ES-I3 (cell line): ENCODE results near the gene CRISP2.
"Not testable (repeated sequence)": the region's sequence is repeated elsewhere in the genome, so short reads cannot be mapped to it uniquely, and the experiment has no call there.

ENCODE experiments used
- H3K36me3 ChIP-seq: 2 replicates; pipeline ENCODE4 v1.6.1; 2013; ENCODE audit warnings: mild to moderate bottlenecking, low read length, control low read depth, moderate library complexity; ENCODE audit not compliant: insufficient read depth
- H3K4me1 ChIP-seq: 2 replicates; pipeline ENCODE4 v1.6.1; 2013; ENCODE audit warnings: mild to moderate bottlenecking, control low read depth, low read length; ENCODE audit not compliant: insufficient read depth
- H3K9ac ChIP-seq: 2 replicates; pipeline ENCODE4 v1.6.1; 2013; ENCODE audit warnings: low read depth, mild to moderate bottlenecking, low read length, moderate library complexity
- H3K9me3 ChIP-seq: 2 replicates; pipeline ENCODE4 v1.6.1; 2013; ENCODE audit warnings: mild to moderate bottlenecking, low read length, moderate library complexity; ENCODE audit not compliant: control insufficient read depth, insufficient read depth

Gene CRISP2

GRCh38 chr6:49713346-49713745 lies at the start of gene CRISP2:
Gene CRISP2 (minus strand): TSS chr6:49713543. CDS start chr6:49709196, 4,347 bp downstream.
- Histone ChIP-seq H3K9me3 (0 out of 2 replicates have a peak, but pooled peaks cover 1% of the 10 kb centered on the region), H3K36me3 (no peaks in the 10 kb centered on the region), H3K9ac (no peak within 1 kb of the TSS), H3K4me1 (no peaks in the 10 kb centered on the region)

GRCh38 chr6:49744259-49744658 lies 30.9 kb upstream of the CRISP2 start, which contains the start of gene CRISP3:
Gene CRISP3 (minus strand): TSS chr6:49744388. CDS start chr6:49744367, 21 bp downstream.
- Histone ChIP-seq H3K36me3 (no peaks in the 10 kb centered on the region), H3K9ac (no peak within 1 kb of the TSS), H3K4me1 (no peaks in the 10 kb centered on the region), H3K9me3 (no peaks in the 10 kb centered on the region)

- no peak overlapping the region for H3K9ac ChIP-seq
- no peaks in the 10 kb centered on the region for H3K4me1 ChIP-seq
- no peaks in the 10 kb centered on the region for H3K36me3 ChIP-seq
- no peaks in the 10 kb centered on the region for H3K9me3 ChIP-seq
Observed at GRCh38 chr6:49743429-49743828, 30.1 kb upstream of the CRISP2 start.

GRCh38 chr6:49739423-49739822 lies 26.1 kb upstream of the CRISP2 start:
- no peak overlapping the region for H3K9ac ChIP-seq

GRCh38 chr6:49736017-49736508 lies 22.7 kb upstream of the CRISP2 start:
- Histone ChIP-seq H3K36me3 (no peaks in the 10 kb centered on the region), H3K4me1 (no peaks in the 10 kb centered on the region)

More at GRCh38 chr6:49739423-49739822, 26.1 kb upstream of the CRISP2 start:
- H3K9me3 ChIP-seq: no peaks in the 10 kb centered on the region
- no peaks in the 10 kb centered on the region for H3K36me3 ChIP-seq
- H3K4me1 ChIP-seq: no peaks in the 10 kb centered on the region

GRCh38 chr6:49733680-49734079 lies 20.3 kb upstream of the CRISP2 start:
- Histone ChIP-seq H3K9ac (no peak overlapping the region), H3K9me3 (no peaks in the 10 kb centered on the region)

More at GRCh38 chr6:49736017-49736508, 22.7 kb upstream of the CRISP2 start:
- Histone ChIP-seq H3K9ac (no peak overlapping the region), H3K9me3 (no peaks in the 10 kb centered on the region)

GRCh38 chr6:49732781-49733180 lies 19.4 kb upstream of the CRISP2 start:
- Histone ChIP-seq H3K4me1 (no peaks in the 10 kb centered on the region), H3K36me3 (no peaks in the 10 kb centered on the region), H3K9me3 (no peaks in the 10 kb centered on the region), H3K9ac (no peak overlapping the region)

More at GRCh38 chr6:49733680-49734079, 20.3 kb upstream of the CRISP2 start:
- H3K36me3 ChIP-seq: no peaks in the 10 kb centered on the region
- no peaks in the 10 kb centered on the region for H3K4me1 ChIP-seq

GRCh38 chr6:49730251-49730650 lies 16.9 kb upstream of the CRISP2 start:
- H3K9me3 ChIP-seq: no peaks in the 10 kb centered on the region
- H3K9ac ChIP-seq: no peak overlapping the region
- H3K4me1 ChIP-seq: no peaks in the 10 kb centered on the region
- H3K36me3 ChIP-seq: no peaks in the 10 kb centered on the region

GRCh38 chr6:49723917-49724316 lies 10.6 kb upstream of the CRISP2 start:
- not testable (repeated sequence) for H3K9ac ChIP-seq, H3K36me3 ChIP-seq, H3K9me3 ChIP-seq, H3K4me1 ChIP-seq

- H3K9me3 ChIP-seq: peaks cover 9% of the 10 kb centered on the region; the same call in 1 of the 2 replicates
Observed at GRCh38 chr6:49721297-49721696, 8.0 kb upstream of the CRISP2 start.

GRCh38 chr6:49720372-49720771 lies 7.0 kb upstream of the CRISP2 start:
- peaks cover 9% of the 10 kb centered on the region; the same call in 1 of the 2 replicates for H3K9me3 ChIP-seq
- no peaks in the 10 kb centered on the region for H3K4me1 ChIP-seq
- H3K36me3 ChIP-seq: no peaks in the 10 kb centered on the region
- no peak overlapping the region for H3K9ac ChIP-seq

More at GRCh38 chr6:49721297-49721696, 8.0 kb upstream of the CRISP2 start:
- Histone ChIP-seq H3K9ac (no peak overlapping the region), H3K36me3 (no peaks in the 10 kb centered on the region), H3K4me1 (no peaks in the 10 kb centered on the region)

GRCh38 chr6:49698478-49698877 lies 14.9 kb downstream of the CRISP2 start:
- no peaks in the 10 kb centered on the region for H3K36me3 ChIP-seq
- no peak overlapping the region for H3K9ac ChIP-seq
- H3K9me3 ChIP-seq: no peaks in the 10 kb centered on the region
- H3K4me1 ChIP-seq: no peaks in the 10 kb centered on the region

GRCh38 chr6:49693512-49693911 lies 19.8 kb downstream of the CRISP2 start:
- Histone ChIP-seq H3K4me1 (no peaks in the 10 kb centered on the region), H3K9me3 (no peaks in the 10 kb centered on the region), H3K36me3 (no peaks in the 10 kb centered on the region), H3K9ac (no peak overlapping the region)

GRCh38 chr6:49692534-49692933 lies 20.8 kb downstream of the CRISP2 start:
- H3K9ac ChIP-seq: no peak overlapping the region
- no peaks in the 10 kb centered on the region for H3K4me1 ChIP-seq
- no peaks in the 10 kb centered on the region for H3K36me3 ChIP-seq
- no peaks in the 10 kb centered on the region for H3K9me3 ChIP-seq

GRCh38 chr6:49676671-49677281 lies 36.6 kb downstream of the CRISP2 start:
- Histone ChIP-seq H3K9me3 (no peaks in the 10 kb centered on the region), H3K36me3 (no peaks in the 10 kb centered on the region), H3K9ac (no peak overlapping the region), H3K4me1 (no peaks in the 10 kb centered on the region)
